ENCODE data around the gene CCDC93.

DNA sequence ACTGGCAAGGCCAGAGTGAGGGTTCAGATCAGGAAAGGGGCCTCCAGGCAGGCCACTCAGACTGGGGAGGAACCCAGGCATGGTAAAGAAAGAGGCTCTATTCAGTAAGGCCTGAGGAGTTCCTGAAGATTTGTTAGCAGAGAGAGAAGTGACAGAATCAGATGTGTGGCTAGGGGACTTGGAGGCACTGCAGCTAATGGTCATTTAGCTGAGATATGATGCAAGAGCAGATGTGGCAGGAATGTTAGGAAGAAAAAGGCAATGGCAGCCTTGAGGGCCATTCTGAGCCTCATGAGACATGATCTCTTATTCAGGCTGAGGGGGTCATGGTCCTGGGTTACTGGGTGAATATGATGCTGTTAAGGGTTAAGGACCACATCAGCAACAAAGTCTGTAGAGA, 73.4 kb downstream of the CCDC93 start:
- TF ChIP-seq, protein P1, sequence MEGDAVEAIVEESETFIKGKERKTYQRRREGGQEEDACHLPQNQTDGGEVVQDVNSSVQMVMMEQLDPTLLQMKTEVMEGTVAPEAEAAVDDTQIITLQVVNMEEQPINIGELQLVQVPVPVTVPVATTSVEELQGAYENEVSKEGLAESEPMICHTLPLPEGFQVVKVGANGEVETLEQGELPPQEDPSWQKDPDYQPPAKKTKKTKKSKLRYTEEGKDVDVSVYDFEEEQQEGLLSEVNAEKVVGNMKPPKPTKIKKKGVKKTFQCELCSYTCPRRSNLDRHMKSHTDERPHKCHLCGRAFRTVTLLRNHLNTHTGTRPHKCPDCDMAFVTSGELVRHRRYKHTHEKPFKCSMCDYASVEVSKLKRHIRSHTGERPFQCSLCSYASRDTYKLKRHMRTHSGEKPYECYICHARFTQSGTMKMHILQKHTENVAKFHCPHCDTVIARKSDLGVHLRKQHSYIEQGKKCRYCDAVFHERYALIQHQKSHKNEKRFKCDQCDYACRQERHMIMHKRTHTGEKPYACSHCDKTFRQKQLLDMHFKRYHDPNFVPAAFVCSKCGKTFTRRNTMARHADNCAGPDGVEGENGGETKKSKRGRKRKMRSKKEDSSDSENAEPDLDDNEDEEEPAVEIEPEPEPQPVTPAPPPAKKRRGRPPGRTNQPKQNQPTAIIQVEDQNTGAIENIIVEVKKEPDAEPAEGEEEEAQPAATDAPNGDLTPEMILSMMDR (IDR thresholded peaks at IDR 0.05; ENCODE audit: low read depth, low read length, poor library complexity, severe bottlenecking), result no peak
- no peak for TF ChIP-seq EZH2phosphoT487 (IDR thresholded peaks at IDR 0.05; ENCODE audit: borderline replicate concordance, low read length)
